HG03575 (cell line): ENCODE measurements around the gene DELE1.
"Not testable (repeated sequence)": the region's sequence is repeated elsewhere in the genome, so short reads cannot be mapped to it uniquely, and the experiment has no call there.

Experiments
- ATAC-seq: cut with Tn5 transposase; IDR thresholded peaks from one replicate; pipeline ENCODE4 v1.9.1; 2021; ENCODE audit not compliant: unreplicated experiment, insufficient number of reproducible peaks, low FRiP score; ENCODE audit errors: extremely low read depth

DELE1 gene

DNA sequence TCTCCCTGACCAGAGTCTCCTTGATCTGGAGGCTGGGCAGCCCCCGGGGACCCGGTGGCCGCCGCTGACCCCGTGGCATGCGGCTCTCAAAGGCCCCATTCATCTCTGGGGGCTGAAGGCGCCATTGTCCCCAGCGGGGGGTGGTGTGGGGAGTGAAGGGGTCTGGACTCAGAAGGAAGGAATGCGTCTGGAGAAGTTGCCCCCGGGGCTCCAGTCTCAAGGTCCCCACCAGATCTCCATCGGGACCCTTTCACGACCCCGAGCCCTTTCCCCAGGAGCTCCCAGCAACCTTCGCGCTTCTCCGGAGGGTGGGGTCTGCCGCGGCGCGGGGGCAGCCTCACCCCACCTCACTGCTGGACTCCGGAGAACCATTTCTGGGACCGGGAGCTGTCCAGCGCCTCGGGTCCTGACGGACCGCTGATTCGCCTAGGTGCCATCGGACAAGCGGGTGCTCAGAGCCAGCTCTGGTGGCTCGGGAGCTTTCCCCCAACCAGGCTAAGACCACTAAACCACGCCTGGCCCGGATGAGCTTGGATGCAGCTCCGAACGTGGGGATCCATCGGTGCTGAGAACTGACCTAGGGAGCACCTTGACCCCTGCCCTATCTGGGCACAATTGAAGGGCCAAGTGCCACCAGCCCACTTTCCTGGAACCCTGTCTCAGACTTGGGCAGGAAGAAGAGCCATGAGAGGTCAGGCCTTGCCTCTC is 40.3 kb upstream of the DELE1 start:
- no peak for ATAC-seq

DNA sequence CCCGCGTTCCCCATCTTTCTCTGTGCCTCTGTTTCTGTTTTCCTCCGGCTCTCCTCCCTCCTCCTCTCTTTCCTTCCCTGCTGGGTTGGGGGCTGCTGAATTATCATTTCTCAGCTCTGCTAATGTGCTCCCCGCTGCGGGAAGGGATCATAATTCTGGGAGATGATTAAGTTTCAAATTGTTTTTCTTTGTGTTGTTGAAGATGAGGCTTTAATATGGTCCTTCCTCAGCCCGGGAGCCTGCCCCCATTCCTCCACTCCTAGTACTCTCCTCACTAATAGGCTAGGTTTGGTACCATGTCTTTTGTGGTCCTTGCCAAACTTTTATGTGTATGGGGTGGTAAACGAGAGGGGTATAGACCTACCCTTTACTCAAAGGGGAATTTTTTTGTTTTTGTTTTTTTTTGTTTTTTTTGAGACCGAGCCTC is 39.8 kb upstream of the DELE1 start:
- ATAC-seq: no peak

DNA sequence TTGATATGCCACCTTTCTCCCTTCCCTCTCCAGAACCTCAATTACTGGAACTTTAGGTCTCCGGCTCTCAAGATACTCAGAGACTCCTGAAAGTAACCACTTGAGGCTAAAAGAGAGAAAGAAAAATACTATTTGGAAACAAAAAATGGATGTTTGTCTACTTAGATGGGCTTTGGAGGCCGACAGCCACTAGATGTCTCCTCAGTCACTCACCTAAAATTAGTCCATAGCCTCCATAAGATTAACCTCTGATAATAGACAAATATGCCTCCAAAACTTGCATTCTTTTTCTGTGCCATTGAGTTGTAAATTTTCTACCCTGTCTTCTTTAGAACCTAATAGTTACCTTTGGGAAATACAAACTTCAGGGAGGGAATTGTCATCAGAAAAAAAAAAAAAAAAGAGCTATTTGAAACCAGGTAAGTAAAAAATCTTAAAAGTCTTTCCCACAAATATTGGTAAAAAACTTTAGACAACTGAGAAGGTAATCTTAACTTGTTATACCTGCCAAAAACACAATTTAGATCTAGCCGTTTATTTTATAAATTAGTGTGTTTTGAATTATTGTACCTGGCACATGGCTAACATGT is 34.3 kb upstream of the DELE1 start:
- ATAC-seq: no peak

DNA sequence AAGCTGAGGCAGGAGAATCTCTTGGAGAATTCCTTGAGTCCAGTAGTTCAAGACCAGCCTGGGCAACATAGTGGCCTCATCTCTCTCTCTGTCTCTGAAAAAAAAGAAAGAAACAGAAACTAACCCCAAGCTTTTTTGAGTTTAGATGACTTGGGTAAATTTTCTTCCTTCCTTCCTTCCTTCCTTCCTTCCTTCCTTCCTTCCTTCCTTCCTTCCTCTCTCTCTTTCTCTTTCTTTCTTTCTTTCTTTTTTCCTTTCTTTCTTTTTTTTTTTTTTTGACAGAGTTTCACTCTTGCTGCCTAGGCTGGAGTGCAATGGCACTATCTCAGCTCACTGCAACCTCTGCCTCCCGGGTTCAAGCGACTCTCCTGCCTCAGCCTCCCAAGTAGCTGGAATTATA is 33.2 kb upstream of the DELE1 start:
- not testable (repeated sequence) for ATAC-seq

DNA sequence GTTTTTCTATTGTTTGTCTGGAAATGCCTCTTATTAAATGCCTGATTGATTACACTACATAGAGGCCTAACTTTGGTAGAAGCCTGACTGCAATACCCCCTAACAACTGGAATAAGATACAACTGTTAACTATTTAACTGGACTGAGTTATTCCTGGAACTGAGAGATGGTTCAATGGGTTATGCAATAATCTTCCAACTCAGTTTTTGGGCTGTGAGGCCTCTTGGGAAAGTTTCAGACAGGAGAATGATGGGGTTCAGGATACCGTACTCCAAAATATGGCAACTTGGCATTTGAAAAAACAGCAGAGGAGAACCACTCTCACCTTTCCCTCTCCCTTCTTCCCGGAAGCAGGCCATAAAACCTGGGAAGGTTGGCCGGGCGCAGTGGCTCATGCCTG is 26.2 kb upstream of the DELE1 start:
- ATAC-seq: no peak

DNA sequence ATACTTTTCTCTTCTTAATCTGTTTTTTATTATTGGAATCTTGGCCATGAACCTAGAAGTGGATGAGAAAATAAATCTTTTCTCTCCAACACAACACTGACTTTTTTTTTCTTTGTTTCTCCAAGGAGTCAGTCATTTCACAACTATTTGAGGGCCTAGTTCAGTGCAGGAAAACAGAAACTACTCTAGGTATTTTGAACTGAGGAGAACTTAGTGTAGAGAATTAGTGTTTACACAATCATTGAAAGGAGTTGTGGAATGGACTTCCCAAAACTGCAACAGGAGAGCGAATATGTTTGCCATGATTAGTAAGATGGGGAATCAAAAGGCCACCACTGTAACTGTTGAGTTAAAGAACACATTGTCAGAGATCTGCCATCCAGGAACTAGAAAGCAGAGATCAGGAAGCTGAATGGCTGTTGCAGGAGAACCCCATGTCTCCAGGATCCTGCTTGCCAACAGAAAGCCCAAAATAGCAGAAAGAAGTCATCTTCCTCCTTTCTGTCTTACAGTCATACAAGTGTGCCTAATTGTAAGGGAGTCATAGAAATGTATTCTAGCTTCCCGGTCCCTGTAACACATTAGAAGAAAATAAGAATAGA is 25.1 kb upstream of the DELE1 start:
- ATAC-seq: no peak

DNA sequence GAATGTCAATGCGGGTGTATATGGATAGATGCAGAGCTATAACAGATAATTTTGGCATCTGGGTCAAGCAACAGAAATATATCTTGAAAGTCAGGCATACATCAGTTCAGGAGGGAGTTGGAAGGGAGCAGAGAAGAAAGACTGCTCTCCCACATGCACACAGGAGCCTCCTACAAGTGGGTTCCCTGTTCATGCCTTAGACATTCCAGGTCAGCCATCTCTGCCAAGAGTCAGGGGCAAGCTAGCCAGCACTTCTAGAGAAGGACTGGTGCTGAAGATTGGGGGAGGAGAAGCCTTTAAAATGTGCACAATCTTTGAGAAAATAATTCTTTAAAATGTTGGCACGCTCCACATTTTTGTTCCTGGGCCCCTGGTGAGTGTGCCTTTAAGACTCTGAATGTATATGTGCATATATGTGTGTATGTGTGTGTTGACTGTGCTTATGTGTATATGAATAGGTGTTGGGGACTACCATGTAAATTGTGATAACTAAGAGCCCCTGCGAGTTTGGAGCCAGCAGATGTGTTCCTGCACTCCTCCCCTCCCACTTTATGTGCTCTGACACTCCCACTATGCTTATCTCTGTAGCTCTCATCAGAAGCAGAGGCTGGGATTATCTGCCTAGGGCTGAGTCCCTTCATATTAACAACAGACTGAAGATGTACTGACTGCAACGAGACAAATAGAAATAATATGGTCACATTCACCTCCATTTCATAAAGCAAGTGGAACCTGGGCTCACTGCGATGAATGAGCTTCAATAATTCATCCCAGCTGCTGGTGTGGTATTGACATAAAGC is 21.5 kb upstream of the DELE1 start:
- no peak for ATAC-seq

DNA sequence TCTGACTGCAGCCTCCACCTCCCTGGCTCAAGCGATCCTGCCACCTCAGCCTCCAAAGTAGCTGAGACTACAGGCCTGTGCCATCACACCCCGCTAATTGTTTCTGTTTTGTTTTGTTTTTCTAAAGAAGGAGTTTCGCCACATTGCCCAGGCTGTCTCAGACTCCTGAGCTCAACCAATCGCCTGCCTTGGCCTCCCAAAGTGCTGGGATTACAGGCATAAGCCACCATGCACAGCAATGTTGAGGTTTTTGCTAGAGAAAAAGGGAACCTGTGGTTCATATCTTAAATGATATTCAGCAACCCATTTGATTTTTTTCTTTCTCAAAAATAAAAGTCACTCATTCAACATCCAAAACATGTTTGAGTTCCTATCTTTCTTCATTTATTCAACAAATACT is 20.4 kb upstream of the DELE1 start:
- no peak for ATAC-seq

DNA sequence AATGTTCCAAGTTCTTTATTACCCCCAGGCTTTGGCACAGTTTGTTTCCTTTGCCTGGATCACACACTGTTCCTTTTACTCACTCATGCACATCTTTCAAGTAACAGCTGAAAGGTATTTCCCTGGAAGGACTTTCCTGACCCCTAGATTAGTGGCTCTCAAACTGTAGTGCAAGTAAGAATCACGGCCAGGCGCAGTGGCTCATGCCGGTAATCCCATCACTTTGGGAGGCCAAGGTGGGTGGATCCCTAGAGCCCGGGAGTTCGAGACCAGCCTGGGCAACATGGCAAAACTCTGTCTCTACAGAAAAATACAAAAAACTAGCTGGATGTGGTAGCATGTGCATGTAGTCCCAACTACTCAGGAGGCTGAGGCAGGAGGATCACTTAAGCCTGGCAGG is 19.1 kb upstream of the DELE1 start:
- ATAC-seq: no peak

DNA sequence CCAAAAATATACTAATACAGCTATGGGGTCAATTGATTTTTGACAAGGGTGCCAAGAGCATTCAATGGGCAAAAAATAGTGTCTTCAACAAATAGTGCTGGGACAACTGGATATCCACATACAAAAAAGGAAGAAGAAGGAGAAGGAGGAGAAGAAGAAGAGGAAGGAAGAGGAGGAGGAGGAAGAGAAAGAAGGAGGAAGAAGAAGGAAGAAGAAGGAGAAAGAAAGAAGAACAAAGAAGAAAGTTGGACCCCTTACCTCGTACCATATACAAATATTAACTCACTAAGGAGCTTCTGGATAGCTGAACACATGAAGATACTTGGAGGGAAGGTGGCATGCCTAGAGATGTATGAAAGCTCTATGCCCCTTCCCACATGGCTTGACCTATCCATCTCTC is 17.2 kb upstream of the DELE1 start:
- ATAC-seq: no peak

DNA sequence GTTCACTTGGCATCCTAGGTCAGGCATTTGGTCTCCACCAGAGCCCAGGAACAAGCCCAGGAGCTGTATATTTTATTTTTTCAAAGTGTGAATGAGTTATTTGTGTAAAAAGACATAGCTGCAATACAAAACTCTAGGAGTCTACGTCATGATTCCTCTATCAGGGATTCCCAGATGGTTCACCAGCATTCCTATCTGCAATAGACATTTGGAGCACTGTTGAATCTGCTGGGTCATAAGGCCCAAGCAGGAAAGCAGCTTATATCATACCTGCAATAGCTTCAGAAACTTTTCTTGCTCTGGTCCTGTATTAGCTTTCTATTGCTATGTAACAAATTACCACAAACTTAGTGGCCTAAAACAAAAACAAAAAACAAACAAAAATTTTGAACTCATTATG is 16.7 kb upstream of the DELE1 start:
- no peak for ATAC-seq

DNA sequence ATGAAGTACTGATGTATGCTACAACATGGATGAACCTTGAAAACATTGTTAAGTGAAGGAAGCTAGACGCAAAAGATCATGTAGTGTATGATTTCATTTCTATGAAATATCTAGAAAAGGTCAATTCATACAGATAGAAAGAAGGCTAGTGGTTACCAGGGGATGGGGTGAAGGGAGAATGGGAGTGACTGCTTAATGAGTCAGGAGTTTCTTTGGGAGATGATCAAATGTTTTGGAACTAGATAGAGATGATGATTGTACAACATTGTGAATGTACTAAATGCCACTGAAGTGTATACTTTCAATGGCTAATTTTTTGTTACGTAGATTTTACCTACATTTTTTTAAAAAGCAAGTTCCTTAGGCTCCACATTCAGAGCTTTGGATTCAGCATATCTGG is 14.9 kb upstream of the DELE1 start:
- ATAC-seq: no peak

DNA sequence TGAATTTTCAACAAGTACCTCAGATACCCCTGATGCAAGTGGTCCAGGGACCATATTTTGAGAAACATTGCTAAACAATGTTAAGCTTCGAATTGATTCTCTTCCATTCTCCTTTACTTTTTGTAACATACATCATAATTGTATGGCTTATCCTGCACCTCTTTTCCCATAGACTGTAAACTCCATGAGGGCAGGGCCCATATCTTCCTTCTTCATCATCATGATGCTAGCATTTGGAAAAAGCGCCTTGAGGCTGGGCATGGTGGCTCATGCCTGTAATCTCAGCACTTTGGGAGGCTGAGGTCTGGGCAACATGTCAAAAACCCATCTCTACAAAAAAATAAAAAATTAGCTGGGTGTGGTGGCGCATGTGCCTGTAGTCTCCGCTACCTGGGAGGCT is 14.5 kb upstream of the DELE1 start:
- ATAC-seq: no peak

DNA sequence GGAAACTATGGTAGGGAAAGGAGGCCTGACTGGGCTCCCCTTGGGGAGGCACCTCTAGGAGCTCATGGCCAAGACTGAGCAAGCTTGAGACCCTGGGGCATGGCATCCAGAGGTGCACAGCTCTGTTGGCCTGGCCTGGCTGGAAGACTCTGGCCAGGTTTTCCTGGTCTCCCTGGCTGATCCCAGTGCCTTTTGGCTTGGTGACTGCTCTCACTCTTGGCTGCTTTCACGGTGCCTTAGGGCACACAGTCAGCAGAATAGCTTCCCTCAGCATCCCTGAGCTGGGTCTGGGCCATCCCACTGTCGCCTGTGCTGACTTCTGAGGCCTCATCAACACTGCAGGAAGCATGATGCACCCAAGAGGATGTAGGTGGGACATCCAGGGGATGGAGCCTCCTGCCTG is 13.4 kb upstream of the DELE1 start:
- no peak for ATAC-seq

DNA sequence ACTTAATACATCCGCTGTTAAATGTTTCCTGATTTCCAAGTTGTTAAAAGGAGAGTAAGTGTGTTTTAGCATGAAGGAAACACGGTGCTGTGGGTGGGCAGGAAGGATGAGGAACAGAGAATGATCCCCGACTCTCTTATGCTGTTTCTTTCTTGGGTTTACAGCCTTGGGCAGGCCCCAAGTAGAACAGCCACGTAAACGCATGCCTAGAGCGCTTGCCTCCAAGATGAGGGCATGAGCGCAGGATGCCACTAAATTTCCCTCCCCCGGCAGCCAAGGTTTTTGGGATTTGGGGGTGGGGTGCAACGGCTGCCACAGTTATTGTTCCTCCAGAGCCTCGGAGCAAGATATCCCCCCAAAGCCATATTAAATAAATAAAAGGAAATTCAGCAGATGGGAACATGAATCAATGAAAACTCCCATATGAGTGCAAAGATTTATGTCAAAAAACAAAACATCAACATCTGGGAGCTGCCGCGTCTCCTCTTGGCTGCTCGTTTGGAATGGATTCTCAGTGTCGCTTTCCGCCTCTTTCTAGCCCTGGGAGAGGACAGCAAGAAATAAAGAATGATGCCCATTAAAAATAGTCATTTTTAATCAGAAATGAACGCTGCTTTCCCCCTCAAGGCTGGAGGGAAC is 10.0 kb upstream of the DELE1 start:
- ATAC-seq: no peak

DNA sequence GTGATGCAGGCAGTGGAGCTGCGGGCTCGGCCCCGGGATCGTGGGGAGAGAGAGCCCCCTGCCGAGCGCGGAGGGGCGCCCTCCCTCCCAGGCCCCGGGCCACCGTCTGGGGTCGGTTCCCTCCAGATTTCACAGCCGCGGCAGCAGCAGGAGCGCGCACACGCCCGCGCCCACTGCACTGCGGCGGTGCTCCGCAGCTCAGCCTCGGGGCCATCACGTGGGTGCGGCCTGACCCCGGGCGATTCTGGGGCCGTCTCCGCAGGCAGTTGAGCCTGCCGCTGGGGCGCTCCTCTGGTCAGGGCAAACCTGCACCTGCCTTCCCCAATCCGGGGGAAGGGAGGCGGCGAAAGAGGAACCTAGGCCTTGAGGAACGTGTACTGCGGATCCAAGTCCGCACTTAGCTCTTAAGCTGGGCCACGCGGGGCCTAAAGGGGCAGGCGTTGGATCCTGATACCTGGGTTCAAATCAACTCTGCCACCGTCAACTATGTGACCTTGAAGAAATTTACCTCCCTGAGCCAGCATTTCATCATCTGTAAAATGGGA is 9.4 kb upstream of the DELE1 start:
- ATAC-seq: no peak

DNA sequence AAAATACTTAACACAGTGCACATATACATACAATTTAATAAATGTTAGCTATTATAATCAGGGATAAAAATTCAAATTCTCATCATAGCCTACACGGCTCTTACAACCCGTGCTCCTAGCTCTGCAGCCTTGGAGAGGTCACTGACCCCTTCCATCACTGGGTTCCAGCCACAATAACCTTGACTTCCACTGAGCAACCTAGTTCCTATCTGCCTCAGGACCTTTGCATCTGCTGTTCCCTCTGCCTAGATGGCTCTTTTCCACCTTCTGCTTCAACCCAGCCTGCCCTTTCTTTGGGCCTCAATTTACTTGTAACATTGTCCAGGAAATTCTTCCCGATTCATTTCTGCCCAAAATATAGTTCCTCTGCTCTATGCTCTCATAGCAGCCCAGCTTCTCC is 8.9 kb upstream of the DELE1 start:
- ATAC-seq: no peak

DNA sequence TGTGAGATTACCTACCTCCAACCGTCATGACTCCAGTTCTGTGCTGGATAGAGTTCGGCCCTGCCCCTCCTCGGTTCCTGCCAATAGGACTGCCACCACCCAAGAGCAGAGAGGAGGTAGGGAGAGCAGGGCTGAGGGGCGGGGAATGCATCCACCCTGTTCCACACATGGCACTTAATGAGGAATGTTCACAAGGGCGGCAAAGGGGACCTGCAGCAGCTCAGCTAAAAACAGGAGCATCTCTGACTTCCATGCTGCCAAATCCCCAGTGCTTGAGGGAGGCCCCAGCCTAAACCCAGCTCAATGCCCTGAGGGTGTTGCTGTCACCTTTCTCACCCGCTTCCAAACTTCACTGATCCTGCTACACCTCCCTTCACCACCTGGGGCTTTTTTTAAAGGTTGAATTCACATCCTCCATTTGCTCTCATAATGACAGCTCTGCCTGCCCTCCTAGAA is 7.8 kb upstream of the DELE1 start:
- no peak for ATAC-seq

DNA sequence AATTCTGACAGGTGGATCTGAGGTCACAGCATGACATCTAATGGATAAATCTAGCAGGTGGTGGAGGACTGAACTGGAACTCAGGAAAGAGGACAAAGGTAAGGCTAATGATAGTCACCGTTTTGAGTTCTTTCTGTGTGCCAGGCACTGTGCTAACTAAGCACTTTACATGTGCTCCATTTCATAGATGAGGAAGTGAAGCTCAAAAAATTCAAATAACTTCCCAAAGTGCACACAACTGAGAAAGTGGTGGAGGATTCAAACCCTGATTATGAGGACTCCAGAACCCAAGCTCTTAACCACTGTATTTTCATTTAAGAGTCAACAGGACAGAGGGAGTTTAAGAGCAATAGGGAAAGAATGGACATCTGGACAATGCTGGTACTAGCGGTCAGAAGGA is 7.1 kb upstream of the DELE1 start:
- ATAC-seq: no peak
